ENCODE results near the gene PIGM.

Gene PIGM

DNA sequence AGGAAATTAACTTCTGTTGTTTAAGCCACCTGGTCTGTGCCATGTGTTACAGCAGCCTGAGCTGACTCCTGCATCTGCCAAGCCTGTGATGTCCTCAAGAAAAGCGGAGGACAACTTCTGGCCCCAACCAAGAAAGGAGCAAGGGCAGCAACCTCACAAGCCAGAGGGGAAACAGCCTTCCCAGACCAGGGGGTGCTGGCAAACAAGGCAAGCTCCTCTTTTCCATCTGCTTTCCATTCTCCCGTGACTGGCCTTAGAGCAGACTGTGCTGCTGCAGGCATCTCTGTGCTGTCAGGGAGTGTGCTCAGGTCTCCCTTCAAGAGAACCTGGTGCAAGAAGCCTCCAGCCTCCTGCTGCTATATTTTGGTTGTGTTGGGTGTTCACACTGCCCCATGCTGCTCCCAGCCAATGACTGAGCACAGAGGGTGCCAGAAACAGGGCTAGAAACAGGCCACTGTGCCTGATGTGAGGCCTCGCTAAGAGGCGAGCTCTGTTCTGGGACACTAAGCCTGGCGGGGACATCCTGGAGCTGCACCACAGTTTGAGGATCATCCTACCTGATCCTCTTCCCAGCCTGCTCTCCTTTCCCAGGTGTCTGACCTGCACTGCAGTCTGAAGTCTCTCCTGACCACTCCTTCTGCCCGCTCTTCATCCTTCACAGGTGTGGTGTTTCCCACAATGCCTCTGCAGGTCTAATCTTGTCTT, 50.3 kb downstream of the PIGM start:
- DNase-seq (ENCODE audit: extremely low read depth, low read depth), result no peak
- TF ChIP-seq, protein P1, sequence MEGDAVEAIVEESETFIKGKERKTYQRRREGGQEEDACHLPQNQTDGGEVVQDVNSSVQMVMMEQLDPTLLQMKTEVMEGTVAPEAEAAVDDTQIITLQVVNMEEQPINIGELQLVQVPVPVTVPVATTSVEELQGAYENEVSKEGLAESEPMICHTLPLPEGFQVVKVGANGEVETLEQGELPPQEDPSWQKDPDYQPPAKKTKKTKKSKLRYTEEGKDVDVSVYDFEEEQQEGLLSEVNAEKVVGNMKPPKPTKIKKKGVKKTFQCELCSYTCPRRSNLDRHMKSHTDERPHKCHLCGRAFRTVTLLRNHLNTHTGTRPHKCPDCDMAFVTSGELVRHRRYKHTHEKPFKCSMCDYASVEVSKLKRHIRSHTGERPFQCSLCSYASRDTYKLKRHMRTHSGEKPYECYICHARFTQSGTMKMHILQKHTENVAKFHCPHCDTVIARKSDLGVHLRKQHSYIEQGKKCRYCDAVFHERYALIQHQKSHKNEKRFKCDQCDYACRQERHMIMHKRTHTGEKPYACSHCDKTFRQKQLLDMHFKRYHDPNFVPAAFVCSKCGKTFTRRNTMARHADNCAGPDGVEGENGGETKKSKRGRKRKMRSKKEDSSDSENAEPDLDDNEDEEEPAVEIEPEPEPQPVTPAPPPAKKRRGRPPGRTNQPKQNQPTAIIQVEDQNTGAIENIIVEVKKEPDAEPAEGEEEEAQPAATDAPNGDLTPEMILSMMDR (IDR thresholded peaks at IDR 0.05; ENCODE audit: low read depth, low read length), result no peak

GRCh38 chr1:159980786-159981185, 51.0 kb downstream of the PIGM start:
- TF ChIP-seq, protein P1 (IDR thresholded peaks at IDR 0.05; ENCODE audit: low read depth, low read length), result no peak
- DNase-seq (ENCODE audit: extremely low read depth, low read depth), result no peak

- no peak for DNase-seq (ENCODE audit: extremely low read depth, low read depth)
- TF ChIP-seq, protein P1 (IDR thresholded peaks at IDR 0.05; ENCODE audit: low read depth, low read length), result no peak
These were observed 51.7 kb downstream of the PIGM start for GRCh38 chr1:159980076-159980475.

- DNase-seq (ENCODE audit: extremely low read depth, low read depth), result no peak
- TF ChIP-seq, protein P1 (IDR thresholded peaks at IDR 0.05; ENCODE audit: low read depth, low read length), result no peak
These were observed 52.5 kb downstream of the PIGM start for GRCh38 chr1:159979257-159979656.

DNA sequence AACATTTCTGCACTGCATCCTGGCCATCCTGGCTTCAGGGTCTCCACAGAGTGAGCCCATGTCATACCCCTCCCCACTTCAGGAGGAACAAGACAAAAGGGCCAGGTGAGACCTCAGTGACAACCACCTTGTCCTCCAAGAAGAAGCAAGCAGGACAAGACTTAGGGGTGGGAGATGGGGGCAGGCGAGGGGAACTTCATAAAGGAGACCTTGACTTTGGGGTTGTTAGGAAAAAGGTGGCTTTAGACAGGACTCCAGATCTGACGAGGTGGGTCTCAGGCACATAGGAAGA, 53.7 kb downstream of the PIGM start:
- DNase-seq (ENCODE audit: extremely low read depth, low read depth), result no peak
- TF ChIP-seq, protein P1 (IDR thresholded peaks at IDR 0.05; ENCODE audit: low read depth, low read length), result no peak

- TF ChIP-seq, protein P1 (IDR thresholded peaks at IDR 0.05; ENCODE audit: low read depth, low read length), result no peak
- no peak for DNase-seq (ENCODE audit: extremely low read depth, low read depth)
These were observed 54.3 kb downstream of the PIGM start for GRCh38 chr1:159977364-159978106.
